Breast epithelium (tissue), 3 donors: ENCODE measurements around the gene RNF224.

Experiments
- POLR2AphosphoS5 ChIP-seq, 3 donors: sonication (generic); formaldehyde crosslinking; IDR thresholded peaks; one replicate each; pipeline ENCODE4 v1.6.1; 2017; ENCODE audit warnings: antibody characterized with exemption in 3 of 3
- TF ChIP-seq, protein P1 (sequence below), 3 donors: fragments of 450-650 bp; IDR thresholded peaks; one replicate each; pipeline ENCODE4 v1.5.1; 2016 to 2017; ENCODE audit warnings: antibody characterized with exemption in 3 of 3, mild to moderate bottlenecking in 3 of 3, moderate library complexity in 3 of 3

DNA sequence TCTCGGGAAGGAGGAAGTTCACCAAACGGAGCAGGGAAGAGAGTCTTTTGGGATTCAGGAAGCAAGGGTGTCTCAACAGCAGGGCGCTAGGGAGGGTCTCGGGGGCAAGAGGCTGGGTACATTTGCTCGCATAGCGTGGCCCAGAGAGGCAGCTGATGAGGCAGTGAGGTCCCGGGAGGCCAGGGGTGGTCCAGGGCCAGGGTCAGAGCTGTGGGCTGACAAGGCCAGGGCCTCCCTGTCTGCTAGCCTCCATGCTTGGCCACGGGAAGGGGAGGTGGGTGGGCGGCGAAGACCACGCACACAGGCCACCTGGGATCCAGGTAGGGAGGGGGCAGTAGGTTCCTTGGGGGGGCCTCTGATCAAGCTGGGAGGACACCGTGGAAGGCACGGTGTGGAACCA lies 15.8 kb upstream of the RNF224 start:
- TF ChIP-seq, protein P1, sequence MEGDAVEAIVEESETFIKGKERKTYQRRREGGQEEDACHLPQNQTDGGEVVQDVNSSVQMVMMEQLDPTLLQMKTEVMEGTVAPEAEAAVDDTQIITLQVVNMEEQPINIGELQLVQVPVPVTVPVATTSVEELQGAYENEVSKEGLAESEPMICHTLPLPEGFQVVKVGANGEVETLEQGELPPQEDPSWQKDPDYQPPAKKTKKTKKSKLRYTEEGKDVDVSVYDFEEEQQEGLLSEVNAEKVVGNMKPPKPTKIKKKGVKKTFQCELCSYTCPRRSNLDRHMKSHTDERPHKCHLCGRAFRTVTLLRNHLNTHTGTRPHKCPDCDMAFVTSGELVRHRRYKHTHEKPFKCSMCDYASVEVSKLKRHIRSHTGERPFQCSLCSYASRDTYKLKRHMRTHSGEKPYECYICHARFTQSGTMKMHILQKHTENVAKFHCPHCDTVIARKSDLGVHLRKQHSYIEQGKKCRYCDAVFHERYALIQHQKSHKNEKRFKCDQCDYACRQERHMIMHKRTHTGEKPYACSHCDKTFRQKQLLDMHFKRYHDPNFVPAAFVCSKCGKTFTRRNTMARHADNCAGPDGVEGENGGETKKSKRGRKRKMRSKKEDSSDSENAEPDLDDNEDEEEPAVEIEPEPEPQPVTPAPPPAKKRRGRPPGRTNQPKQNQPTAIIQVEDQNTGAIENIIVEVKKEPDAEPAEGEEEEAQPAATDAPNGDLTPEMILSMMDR (IDR thresholded peaks at IDR 0.05) = no peak
- TF ChIP-seq POLR2AphosphoS5 (IDR thresholded peaks at IDR 0.05) = no peak
